GM13977 (cell line): Measurements from ENCODE around the gene NEAT1.
"Not testable (repeated sequence)": the region's sequence is repeated elsewhere in the genome, so short reads cannot be mapped to it uniquely, and the experiment has no call there.

Experiments
- DNase-seq: peaks from one replicate; pipeline ENCODE4 v3.0.0; 2012; ENCODE audit warnings: low spot score
- in situ Hi-C: fragments of 300-500 bp; cut with MboI; formaldehyde crosslinking; loops from one replicate; pipeline ENCODE4 v1.12.0; 2022; ENCODE audit warnings: low sequenced_read_pairs, low pct_unique_long_range_greater_than_20kb, mixed read lengths, inconsistent platforms; ENCODE audit not compliant: unreplicated experiment
- TF ChIP-seq, protein P1 (sequence below): IDR thresholded peaks from 2 replicates; pipeline ENCODE4 v1.5.1; 2012; ENCODE audit warnings: mild to moderate bottlenecking, control low read depth; ENCODE audit not compliant: insufficient read depth; ENCODE audit errors: extremely low read depth, missing control alignments

NEAT1 gene

DNA sequence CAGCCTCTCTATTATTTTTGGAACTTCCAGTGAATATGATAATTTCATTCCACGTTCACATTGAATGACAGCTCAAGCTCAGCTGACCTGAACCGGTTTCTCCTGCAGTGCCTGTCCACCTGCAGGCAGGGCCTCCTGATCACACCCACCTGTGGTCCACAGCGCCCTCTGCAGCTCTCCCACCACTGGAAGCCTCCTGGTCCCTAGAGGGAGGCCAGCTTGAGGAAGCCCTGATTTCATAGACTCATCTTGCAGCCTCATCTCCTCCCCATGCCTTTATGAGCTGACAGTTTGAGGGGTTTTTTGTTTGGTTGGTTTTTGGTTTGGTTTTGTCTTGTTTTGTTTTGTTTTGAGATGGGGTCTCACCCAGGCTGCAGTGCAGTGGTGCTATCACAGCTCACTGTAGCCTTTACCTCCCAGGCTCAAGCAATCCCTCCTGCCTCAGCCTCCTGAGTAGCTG is 46.3 kb downstream of the NEAT1 start:
- peak; percentile 76 for DNase-seq
- in situ Hi-C loops: loop anchor here (10.0 kb wide), 1 partner anchor 54 kb away; no protein-coding TSS in a partner anchor
- TF ChIP-seq, protein P1, sequence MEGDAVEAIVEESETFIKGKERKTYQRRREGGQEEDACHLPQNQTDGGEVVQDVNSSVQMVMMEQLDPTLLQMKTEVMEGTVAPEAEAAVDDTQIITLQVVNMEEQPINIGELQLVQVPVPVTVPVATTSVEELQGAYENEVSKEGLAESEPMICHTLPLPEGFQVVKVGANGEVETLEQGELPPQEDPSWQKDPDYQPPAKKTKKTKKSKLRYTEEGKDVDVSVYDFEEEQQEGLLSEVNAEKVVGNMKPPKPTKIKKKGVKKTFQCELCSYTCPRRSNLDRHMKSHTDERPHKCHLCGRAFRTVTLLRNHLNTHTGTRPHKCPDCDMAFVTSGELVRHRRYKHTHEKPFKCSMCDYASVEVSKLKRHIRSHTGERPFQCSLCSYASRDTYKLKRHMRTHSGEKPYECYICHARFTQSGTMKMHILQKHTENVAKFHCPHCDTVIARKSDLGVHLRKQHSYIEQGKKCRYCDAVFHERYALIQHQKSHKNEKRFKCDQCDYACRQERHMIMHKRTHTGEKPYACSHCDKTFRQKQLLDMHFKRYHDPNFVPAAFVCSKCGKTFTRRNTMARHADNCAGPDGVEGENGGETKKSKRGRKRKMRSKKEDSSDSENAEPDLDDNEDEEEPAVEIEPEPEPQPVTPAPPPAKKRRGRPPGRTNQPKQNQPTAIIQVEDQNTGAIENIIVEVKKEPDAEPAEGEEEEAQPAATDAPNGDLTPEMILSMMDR: peak; percentile 93

- in situ Hi-C loops: no loop called here
- no peak for DNase-seq
- TF ChIP-seq, protein P1: no peak
Observed at GRCh38 chr11:65470433-65471049, 47.9 kb downstream of the NEAT1 start.

DNA sequence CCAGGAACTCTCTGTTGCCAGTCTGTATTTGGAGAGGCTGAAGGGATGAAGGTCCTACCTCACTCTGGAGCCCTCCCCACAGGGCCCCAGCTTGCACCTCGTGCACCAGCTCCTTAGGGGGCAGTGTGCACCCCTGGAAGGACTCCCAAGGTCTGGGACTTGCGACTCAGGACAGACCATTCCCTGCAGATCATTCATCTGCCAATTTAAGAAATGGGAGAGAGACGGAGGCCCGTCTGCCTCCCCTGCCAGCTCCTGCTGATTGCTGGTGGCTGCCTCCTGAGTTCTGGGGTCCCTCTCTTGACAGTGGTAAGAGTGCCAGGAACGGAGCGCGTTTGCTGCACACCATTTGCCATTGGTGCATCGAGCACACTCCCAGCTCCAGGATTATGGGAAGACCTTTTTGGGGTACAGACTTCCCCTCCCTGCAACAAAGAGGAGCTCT is 48.9 kb downstream of the NEAT1 start:
- TF ChIP-seq, protein P1: peak; percentile 78
- peak; percentile 49 for DNase-seq
- in situ Hi-C loops: no loop called here

DNA sequence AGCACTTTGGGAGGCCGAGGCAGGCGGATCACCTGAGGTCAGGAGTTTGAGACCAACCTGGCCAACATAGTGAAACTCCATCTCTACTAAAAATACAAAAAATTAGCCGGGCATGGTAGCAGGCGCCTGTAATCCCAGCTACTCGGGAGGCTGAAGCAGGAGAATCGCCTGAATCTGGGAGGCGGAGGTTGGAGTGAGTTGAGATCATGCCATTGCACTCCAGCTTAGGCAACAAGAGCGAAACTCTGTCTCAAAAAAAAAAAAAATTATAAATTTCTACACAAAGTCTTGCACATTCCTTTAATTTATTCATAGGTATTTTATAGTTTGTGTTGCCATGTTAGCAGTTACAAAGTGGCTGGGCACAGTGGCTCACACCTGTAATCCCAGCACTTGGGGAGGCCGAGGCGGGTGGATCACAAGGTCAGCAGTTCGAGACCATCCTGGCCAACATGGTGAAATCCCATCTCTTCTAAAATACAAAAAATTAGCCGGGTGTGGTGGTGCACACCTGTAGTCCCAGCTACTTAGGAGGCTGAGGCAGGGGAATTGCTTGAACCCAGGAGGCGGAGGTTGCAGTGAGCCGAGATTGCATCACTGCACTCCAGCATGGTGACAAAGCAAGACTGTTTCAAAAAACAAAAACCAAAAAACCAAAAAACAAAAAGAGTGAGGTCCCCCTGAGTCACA is 50.1 kb downstream of the NEAT1 start:
- DNase-seq, in situ Hi-C loops: not testable (repeated sequence)

GRCh38 chr11:65473278-65473860 is 50.8 kb downstream of the NEAT1 start:
- in situ Hi-C loops: no loop called here
- DNase-seq: no peak

DNA sequence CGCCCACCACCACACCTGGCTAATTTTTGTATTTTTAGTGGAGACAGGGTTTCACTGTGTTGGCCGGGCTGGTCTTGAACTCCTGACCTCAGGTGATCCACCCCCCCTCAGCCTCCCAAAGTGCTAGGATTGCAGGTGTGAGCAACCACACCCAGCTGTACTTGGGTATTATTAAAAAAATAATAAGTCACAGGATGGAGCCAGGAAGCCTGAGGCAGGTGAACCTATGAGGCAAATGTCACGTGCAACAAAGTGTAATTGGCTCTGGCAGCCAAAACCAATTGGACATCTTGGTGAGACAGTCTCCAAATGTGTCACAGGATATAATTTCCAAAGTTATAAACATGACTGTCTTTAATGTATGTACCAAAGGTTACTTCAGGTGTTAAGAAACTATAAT is 52.3 kb downstream of the NEAT1 start:
- in situ Hi-C loops: no loop called here
- TF ChIP-seq, protein P1: no peak
- no peak for DNase-seq

More at GRCh38 chr11:65473278-65473860, 50.8 kb downstream of the NEAT1 start:
- TF ChIP-seq, protein P1: no peak
